Transverse colon (tissue), 3 donors: ENCODE measurements around the gene ZNF580.

Experiments
- CTCF ChIP-seq, 5 experiments: fragments of 200-600 bp in 3 of 5; fragments of 450-650 bp in 2 of 5; sonication (generic) in 3 of 5; IDR thresholded peaks; 1 replicate in 2 of 5; 2 replicates in 3 of 5; pipeline ENCODE4 v1.5.1; 2016 to 2017; ENCODE audit warnings: antibody characterized with exemption in 5 of 5, inconsistent platforms in 3 of 5, mild to moderate bottlenecking in 2 of 5, moderate library complexity in 1 of 5
- EP300 ChIP-seq: sonication (generic); formaldehyde crosslinking; IDR thresholded peaks from one replicate; pipeline ENCODE4 v1.6.1; 2017; ENCODE audit warnings: antibody characterized with exemption, low read depth
- POLR2A ChIP-seq: fragments of 450-650 bp; IDR thresholded peaks from one replicate; pipeline ENCODE4 v1.6.1; 2016; ENCODE audit warnings: antibody characterized with exemption, mild to moderate bottlenecking, moderate library complexity

- TF ChIP-seq CTCF (IDR thresholded peaks at IDR 0.05) (no peak), EP300 (no peak), POLR2A (no peak)
These were observed 51.0 kb downstream of the ZNF580 start for GRCh38 chr19:55691561-55692481.
